ENCODE results near the gene STK10. TPM values are rescaled to one million over a fixed set of nuclear protein-coding genes. Genes with fewer than 3 reads are reported as not detected.

STK10 gene
- total and polyA plus RNA-seq, 9 of the 15 experiments (the other 6 are each of a cell fraction or from before 2014, with no cell fraction given): 0.30 to 6.7 (median 2.4) TPM

DNA sequence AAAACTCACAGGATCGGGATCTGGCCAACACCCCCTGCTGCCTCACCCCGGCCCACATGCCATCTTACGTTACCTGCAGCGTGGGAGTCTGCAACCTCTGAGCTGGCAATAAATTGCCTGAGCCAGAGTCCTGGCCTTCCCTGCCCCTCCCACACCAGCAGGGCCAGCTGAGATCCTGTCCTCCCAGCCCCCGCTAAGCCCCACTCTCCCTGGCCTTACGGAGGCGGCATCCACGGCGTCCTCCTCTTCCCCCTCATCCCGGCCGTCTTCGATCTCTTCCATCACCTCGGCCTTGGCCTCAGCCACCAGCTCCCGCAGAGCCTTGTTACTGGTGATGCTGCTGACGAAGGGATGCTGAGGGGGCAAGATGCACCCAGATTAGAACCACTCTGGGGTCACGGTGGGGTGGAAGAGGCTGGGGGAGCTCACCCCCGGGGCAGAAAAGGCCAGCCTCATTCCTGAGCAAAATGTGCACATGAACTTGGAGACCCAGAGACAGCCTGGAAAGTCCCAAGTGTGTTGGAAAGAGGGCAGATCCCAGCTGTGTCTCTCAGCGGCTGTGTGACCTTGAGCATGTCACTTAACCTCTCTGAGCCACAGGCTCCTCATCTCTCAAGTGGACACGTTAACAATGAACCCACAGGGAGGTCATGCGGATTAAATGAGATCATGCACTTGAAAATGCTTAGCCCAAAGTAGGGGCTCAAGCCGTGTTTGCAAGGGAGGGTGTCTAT lies 91.7 kb downstream of the STK10 start:
- no peaks in the 10 kb centered on the region for H3K79me2 ChIP-seq (ENCODE audit: control insufficient read depth, insufficient read depth, low read length)
- intact Hi-C loops (cut with micrococcal nuclease) (no loop called here), in situ Hi-C loops (cut with MboI) (no loop called here)
- FAIRE-seq (no peak), ATAC-seq (no peak), DNase-seq (ENCODE audit: extremely low read depth in 1 of 4, low spot score in 3 of 4) (no peak)
- no peak overlapping the region for H3K27ac ChIP-seq (ENCODE audit: extremely low read depth, low read depth, low read length)
- no TSS peak for BruUV-seq (replicated peaks)
- ChIA-PET POLR2A (interaction anchor here (0.6 to 1.7 kb wide), 4 partner anchors 9 to 1146 kb away, joined by 3 to 4 read pairs (median 4); no protein-coding TSS in a partner anchor), CTCF (ENCODE audit: low intra/inter-chr PET ratio) (no interaction called here)
- no peak overlapping the region for H3K4me2 ChIP-seq (ENCODE audit: insufficient read depth, low read length)
- no peaks in the 10 kb centered on the region for H3K9me3 ChIP-seq (replicated peaks; ENCODE audit: control insufficient read depth, insufficient read depth, low read depth, low read length)
- H3K27me3 ChIP-seq (ENCODE audit: control insufficient read depth in 2 of 2, insufficient read depth in 2 of 2, low read length in 2 of 2): peaks cover 0 to 21% of the 10 kb centered on the region in 2 experiments; a peak in 2 of 5 replicates
- H3K36me3 ChIP-seq (ENCODE audit: control insufficient read depth, insufficient read depth, low read length): no peaks in the 10 kb centered on the region
- H4K20me1 ChIP-seq (replicated peaks; ENCODE audit: control insufficient read depth, insufficient read depth, low read length): peaks cover 3% of the 10 kb centered on the region; the same call in 1 of the 2 replicates
- TF ChIP-seq KLF1 (tag; IDR thresholded peaks at IDR 0.05) (no peak), BCOR (IDR thresholded peaks at IDR 0.05) (peak; percentile 67), ZFP36 (IDR thresholded peaks at IDR 0.05; ENCODE audit: low read depth, low read length, partially characterized antibody) (peak; percentile 75)
- H3K4me3 ChIP-seq: no peak overlapping the region
- 41% methylated on average over 14 of the region's 21 CpGs for WGBS (ENCODE audit: insufficient coverage, low coverage, missing lambda C conversion rate)
- no peaks in the 10 kb centered on the region for H3K9me1 ChIP-seq (ENCODE audit: control insufficient read depth, insufficient read depth, low read length)
- peaks cover 0 to 5% of the 10 kb centered on the region in 2 experiments; a peak in 1 of 5 replicates for H3K4me1 ChIP-seq (replicated peaks in 1 of 2; ENCODE audit: control insufficient read depth in 2 of 2, insufficient read depth in 2 of 2, low read length in 2 of 2)
- H3K9ac ChIP-seq (ENCODE audit: insufficient read depth in 1 of 2, low read depth in 2 of 2, low read length in 2 of 2): no peak overlapping the region
- H2AFZ ChIP-seq (ENCODE audit: low read depth, low read length): no peak overlapping the region
